GM12878 (cell line): Measurements from ENCODE around the gene NADSYN1. TPM values are rescaled to one million over a fixed set of nuclear protein-coding genes. Genes with fewer than 3 reads are reported as not detected.

Experiments
- ATAC-seq: fragments of 200-7000 bp; cut with Tn5 transposase; 3 replicates; pipeline ENCODE4 v1.9.1; 2020; ENCODE audit warnings: mild to moderate bottlenecking, moderate library complexity
- BruUV-seq: library from RNA; stranded (reverse); fragments of 400-500 nt; replicated peaks from 2 replicates; lab custom pipeline; 2021; lab: Mats Ljungman, UMichigan
- CTCF ChIA-PET: fragments of 300-600 bp; sonication (Branson Sonifier 250); formaldehyde crosslinking; extraction: SDS; loops from one replicate; lab custom pipeline; 2021; ENCODE audit warnings: inconsistent platforms; lab: Yijun Ruan, JAX
- POLR2A ChIA-PET: fragments of 350-600 bp; formaldehyde crosslinking; extraction: SDS; loops from one replicate; lab custom pipeline; 2021; ENCODE audit warnings: inconsistent platforms; lab: Charles Lee
- RAD21 ChIA-PET: fragments of 300-600 bp; sonication (Branson Sonifier 250); formaldehyde crosslinking; loops from one replicate; lab custom pipeline; 2023; ENCODE audit warnings: antibody characterized with exemption; ENCODE audit not compliant: unreplicated experiment; lab: Charles Lee
- SMC1A ChIA-PET: fragments of 300-600 bp; sonication (Branson Sonifier 250); formaldehyde crosslinking; loops from one replicate; lab custom pipeline; 2023; ENCODE audit not compliant: unreplicated experiment, uncharacterized antibody; lab: Charles Lee
- DNase-seq: peaks from one replicate; pipeline ENCODE4 v3.0.0-alpha.2; 2011; ENCODE audit warnings: low read depth, low spot score
- FAIRE-seq: peaks from 3 replicates; lab custom pipeline; 2011; peaks lifted over from hg19 to GRCh38; lab: Jason Lieb, UNC
- H2AFZ ChIP-seq: 2 replicates; pipeline ENCODE4 v1.6.0; 2011; ENCODE audit warnings: low read depth, low read length, control low read depth; ENCODE audit not compliant: control insufficient read depth
- H3K27ac ChIP-seq: 2 replicates; pipeline ENCODE4 v1.5.1; 2011; ENCODE audit warnings: control low read depth; ENCODE audit not compliant: control insufficient read depth, insufficient read depth
- H3K27me3 ChIP-seq, 2 experiments: replicated peaks in 1 of 2; 2 replicates each; pipeline versions ENCODE4 v1.6.0 to v1.6.1; 2011; ENCODE audit warnings: low read length in 1 of 2; ENCODE audit not compliant: control insufficient read depth in 2 of 2, insufficient read depth in 2 of 2
- H3K36me3 ChIP-seq, 2 experiments: 2 replicates each; pipeline ENCODE4 v1.5.1; 2011; ENCODE audit warnings: low read length in 1 of 2; ENCODE audit not compliant: control insufficient read depth in 2 of 2, insufficient read depth in 2 of 2
- H3K4me1 ChIP-seq: 2 replicates; pipeline ENCODE4 v1.6.1; 2011; ENCODE audit warnings: mild to moderate bottlenecking, low read length, moderate library complexity, mixed read lengths; ENCODE audit not compliant: control insufficient read depth, insufficient read depth
- H3K4me2 ChIP-seq: 2 replicates; pipeline ENCODE4 v1.6.0; 2011; ENCODE audit warnings: control low read depth; ENCODE audit not compliant: control insufficient read depth, insufficient read depth
- H3K4me3 ChIP-seq: fragments of 200-600 bp; sonication (generic); 2 replicates; pipeline ENCODE4 v1.5.1; 2016
- H3K79me2 ChIP-seq: 2 replicates; pipeline ENCODE4 v1.6.0; 2011; ENCODE audit warnings: low read length; ENCODE audit not compliant: control insufficient read depth, insufficient read depth
- H3K9ac ChIP-seq: 2 replicates; pipeline ENCODE4 v1.8.0; 2011; ENCODE audit warnings: low read length, control low read depth, mixed read lengths; ENCODE audit not compliant: control insufficient read depth, insufficient read depth
- H3K9me3 ChIP-seq: replicated peaks from 3 replicates; pipeline ENCODE4 v1.5.1; 2011; ENCODE audit warnings: mild to moderate bottlenecking, low read length; ENCODE audit not compliant: control insufficient read depth, insufficient read depth
- H4K20me1 ChIP-seq: 2 replicates; pipeline ENCODE4 v1.6.0; 2011; ENCODE audit not compliant: control insufficient read depth, insufficient read depth
- ATF7 ChIP-seq: fragments of 450-650 bp; IDR thresholded peaks from 2 replicates; pipeline ENCODE4 v1.6.1; 2016; ENCODE audit warnings: low read depth, mild to moderate bottlenecking
- CREB1 ChIP-seq: IDR thresholded peaks from 2 replicates; pipeline ENCODE4 v1.6.1; 2012; ENCODE audit warnings: low read depth, mild to moderate bottlenecking, inconsistent platforms
- DPF2 ChIP-seq: fragments of 450-650 bp; IDR thresholded peaks from 2 replicates; pipeline ENCODE4 v1.6.1; 2017; ENCODE audit warnings: mild to moderate bottlenecking
- EGR1 ChIP-seq, 2 experiments: IDR thresholded peaks; 1 replicate in 1 of 2; 2 replicates in 1 of 2; pipeline ENCODE4 v1.6.1; 2011 to 2012; ENCODE audit warnings: low read depth in 2 of 2, low read length in 2 of 2, borderline replicate concordance in 1 of 2, mild to moderate bottlenecking in 1 of 2, moderate library complexity in 1 of 2
- FOXK2 ChIP-seq: fragments of 450-650 bp; IDR thresholded peaks from 2 replicates; pipeline ENCODE4 v1.6.1; 2017; ENCODE audit warnings: mild to moderate bottlenecking, moderate library complexity
- FOXM1 ChIP-seq: IDR thresholded peaks from 2 replicates; pipeline ENCODE4 v1.6.1; 2012; ENCODE audit warnings: low read depth, mild to moderate bottlenecking, inconsistent platforms, low read length, moderate library complexity
- LARP7 ChIP-seq: fragments of 450-650 bp; IDR thresholded peaks from 2 replicates; pipeline ENCODE4 v1.6.1; 2017; ENCODE audit warnings: mild to moderate bottlenecking
- MXI1 ChIP-seq: fragments of 150-350 bp; IDR thresholded peaks from 2 replicates; pipeline ENCODE4 v1.6.1; 2011; ENCODE audit warnings: low read depth, mild to moderate bottlenecking, inconsistent platforms, low read length, improper control_type of control experiment
- NR2C2 ChIP-seq: IDR thresholded peaks from 2 replicates; pipeline ENCODE4 v1.6.1; 2011; ENCODE audit warnings: borderline replicate concordance, low read depth; ENCODE audit not compliant: control insufficient read depth, insufficient read length
- POLR2AphosphoS2 ChIP-seq: IDR thresholded peaks from 2 replicates; pipeline ENCODE4 v1.6.1; 2011; ENCODE audit warnings: low read depth, mild to moderate bottlenecking, low read length, improper control_type of control experiment, moderate library complexity
- RB1 ChIP-seq: fragments of 450-650 bp; formaldehyde crosslinking; IDR thresholded peaks from 2 replicates; pipeline ENCODE4 v1.6.1; 2017; ENCODE audit warnings: mild to moderate bottlenecking, borderline replicate concordance
- RUNX3 ChIP-seq: IDR thresholded peaks from 2 replicates; pipeline ENCODE4 v1.6.1; 2012; ENCODE audit warnings: low read length, inconsistent platforms
- SMARCA5 ChIP-seq: fragments of 450-650 bp; IDR thresholded peaks from 2 replicates; pipeline ENCODE4 v1.6.1; 2017; ENCODE audit warnings: mild to moderate bottlenecking
- STAT1 ChIP-seq: fragments of 450-650 bp; conservative IDR thresholded peaks from 2 replicates; pipeline ENCODE4 v1.6.1; 2014; ENCODE audit warnings: antibody characterized with exemption, mild to moderate bottlenecking
- WGBS: methylation state at CpG from one replicate; pipeline ENCODE4 v1.1.6; 2016; ENCODE audit warnings: low lambda C conversion rate; ENCODE audit not compliant: insufficient replicate concordance, insufficient coverage; ENCODE audit errors: missing lambda C conversion rate; 5-methylcytosine and 5-hydroxymethylcytosine counted together
- in situ Hi-C: fragments of 300-500 bp; cut with MboI; formaldehyde crosslinking; loops from 9 replicates; pipeline ENCODE4 v1.14.3; 2018; ENCODE audit warnings: mixed read lengths
- intact Hi-C: fragments of 100-400 bp; cut with micrococcal nuclease; formaldehyde crosslinking; loops from one replicate; pipeline ENCODE4 v1.14.2; 2022; ENCODE audit not compliant: unreplicated experiment
- polyA plus RNA-seq, 11 experiments: library from polyadenylated mRNA; depleted of rRNA in 4 of 11; unstranded in 6 of 11; stranded (reverse) in 5 of 11; fragments of >200 nt; fragmentation: Nextera tagmentation in 4 of 11; fragmentation: Illumina TruSeq in 1 of 11; extraction: Ambion mirVana in 4 of 11; extraction: Trizol in 1 of 11; gene quantifications; 1 replicate in 1 of 11; 2 replicates in 10 of 11; pipeline versions ENCODE4 v1.2.1 to v1.2.3, GENCODE V29; 2011 to 2016; ENCODE audit warnings: inconsistent platforms in 2 of 11, missing spikeins in 2 of 11, low read depth in 1 of 11
- total RNA-seq, 4 experiments: library from RNA; depleted of rRNA in 3 of 4; stranded (reverse); fragments of >200 nt in 3 of 4; fragmentation: Illumina TruSeq in 1 of 4; extraction: Trizol in 1 of 4; gene quantifications; 2 replicates each; pipeline versions ENCODE4 v1.2.1 to v1.2.3, GENCODE V29; 2013 to 2021
- TF ChIP-seq, protein P1 (sequence below): fragments of 450-650 bp; IDR thresholded peaks from 2 replicates; pipeline ENCODE4 v1.6.1; 2016; ENCODE audit warnings: mild to moderate bottlenecking
- TF ChIP-seq, protein P2 (sequence below): fragments of 450-650 bp; IDR thresholded peaks from 2 replicates; pipeline ENCODE4 v1.6.1; 2017; ENCODE audit warnings: mild to moderate bottlenecking
- TF ChIP-seq, protein P3 (sequence below): IDR thresholded peaks from 2 replicates; pipeline ENCODE4 v1.6.1; 2012; ENCODE audit warnings: low read depth, low read length, improper control_type of control experiment

The NADSYN1 gene
- total and polyA plus RNA-seq, 10 of the 15 experiments (the other 5 are each of a cell fraction or from before 2014, with no cell fraction given) = 12.2 to 90.2 (median 69.5) TPM

DNA sequence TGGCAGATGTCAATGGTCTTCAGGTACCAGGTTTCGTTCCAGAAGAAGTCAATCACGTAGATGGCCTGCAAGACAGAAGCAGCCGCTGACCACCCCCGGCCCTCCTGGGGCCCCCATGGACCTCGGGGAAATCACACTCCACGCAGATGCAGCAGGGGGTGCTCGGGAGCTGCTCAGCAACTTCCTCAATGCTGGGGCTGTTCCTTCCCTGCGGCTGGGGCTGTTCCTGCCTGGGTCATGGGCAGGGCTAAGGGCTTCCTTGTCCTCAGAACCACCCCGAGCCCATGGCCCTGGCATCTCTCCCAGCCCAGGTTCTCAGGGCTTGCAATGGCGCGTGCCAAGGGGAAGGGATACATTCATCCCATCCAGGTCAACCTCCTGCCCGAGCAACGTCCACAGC, 15.1 kb upstream of the NADSYN1 start:
- DNase-seq = no peak
- in situ Hi-C loops (no loop called here), intact Hi-C loops (no loop called here)
- FAIRE-seq = no peak
- Histone ChIP-seq H3K79me2 (no peaks in the 10 kb centered on the region), H3K9ac (no peak overlapping the region), H3K27ac (no peak overlapping the region), H3K9me3 (no peaks in the 10 kb centered on the region), H2AFZ (no peak overlapping the region), H3K36me3 (peaks cover 8 to 11% of the 10 kb centered on the region in 2 experiments; a peak in 3 of 4 replicates), H4K20me1 (no peaks in the 10 kb centered on the region), H3K4me3 (no peak overlapping the region), H3K27me3 (no peaks in the 10 kb centered on the region), H3K4me2 (no peak overlapping the region), H3K4me1 (no peaks in the 10 kb centered on the region)
- WGBS = 78% methylated on average over 13 of the region's 13 CpGs
- ChIA-PET POLR2A (no interaction called here), CTCF (no interaction called here), SMC1A (no interaction called here), RAD21 (no interaction called here)
- no TSS peak for BruUV-seq
- TF ChIP-seq NR2C2 (no peak), POLR2AphosphoS2 (no peak), EGR1 (IDR thresholded peaks at IDR 0.05; ENCODE audit: borderline replicate concordance in 1 of 2, low read depth in 2 of 2, low read length in 2 of 2) (no peak), LARP7 (no peak), DPF2 (no peak), RB1 (no peak), SMARCA5 (no peak), MXI1 (no peak), CREB1 (no peak), STAT1 (no peak), RUNX3 (no peak), FOXK2 (no peak), ATF7 (no peak), FOXM1 (no peak)
- TF ChIP-seq, protein P1, sequence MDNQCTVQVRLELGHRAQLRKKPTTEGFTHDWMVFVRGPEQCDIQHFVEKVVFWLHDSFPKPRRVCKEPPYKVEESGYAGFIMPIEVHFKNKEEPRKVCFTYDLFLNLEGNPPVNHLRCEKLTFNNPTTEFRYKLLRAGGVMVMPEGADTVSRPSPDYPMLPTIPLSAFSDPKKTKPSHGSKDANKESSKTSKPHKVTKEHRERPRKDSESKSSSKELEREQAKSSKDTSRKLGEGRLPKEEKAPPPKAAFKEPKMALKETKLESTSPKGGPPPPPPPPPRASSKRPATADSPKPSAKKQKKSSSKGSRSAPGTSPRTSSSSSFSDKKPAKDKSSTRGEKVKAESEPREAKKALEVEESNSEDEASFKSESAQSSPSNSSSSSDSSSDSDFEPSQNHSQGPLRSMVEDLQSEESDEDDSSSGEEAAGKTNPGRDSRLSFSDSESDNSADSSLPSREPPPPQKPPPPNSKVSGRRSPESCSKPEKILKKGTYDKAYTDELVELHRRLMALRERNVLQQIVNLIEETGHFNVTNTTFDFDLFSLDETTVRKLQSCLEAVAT = no peak
- TF ChIP-seq, protein P2, sequence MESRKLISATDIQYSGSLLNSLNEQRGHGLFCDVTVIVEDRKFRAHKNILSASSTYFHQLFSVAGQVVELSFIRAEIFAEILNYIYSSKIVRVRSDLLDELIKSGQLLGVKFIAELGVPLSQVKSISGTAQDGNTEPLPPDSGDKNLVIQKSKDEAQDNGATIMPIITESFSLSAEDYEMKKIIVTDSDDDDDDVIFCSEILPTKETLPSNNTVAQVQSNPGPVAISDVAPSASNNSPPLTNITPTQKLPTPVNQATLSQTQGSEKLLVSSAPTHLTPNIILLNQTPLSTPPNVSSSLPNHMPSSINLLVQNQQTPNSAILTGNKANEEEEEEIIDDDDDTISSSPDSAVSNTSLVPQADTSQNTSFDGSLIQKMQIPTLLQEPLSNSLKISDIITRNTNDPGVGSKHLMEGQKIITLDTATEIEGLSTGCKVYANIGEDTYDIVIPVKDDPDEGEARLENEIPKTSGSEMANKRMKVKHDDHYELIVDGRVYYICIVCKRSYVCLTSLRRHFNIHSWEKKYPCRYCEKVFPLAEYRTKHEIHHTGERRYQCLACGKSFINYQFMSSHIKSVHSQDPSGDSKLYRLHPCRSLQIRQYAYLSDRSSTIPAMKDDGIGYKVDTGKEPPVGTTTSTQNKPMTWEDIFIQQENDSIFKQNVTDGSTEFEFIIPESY = no peak
- TF ChIP-seq, protein P3, sequence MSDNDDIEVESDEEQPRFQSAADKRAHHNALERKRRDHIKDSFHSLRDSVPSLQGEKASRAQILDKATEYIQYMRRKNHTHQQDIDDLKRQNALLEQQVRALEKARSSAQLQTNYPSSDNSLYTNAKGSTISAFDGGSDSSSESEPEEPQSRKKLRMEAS = no peak
- no peak for ATAC-seq
